Measurements from ENCODE around the gene PRPSAP2. TPM values are rescaled to one million over a fixed set of nuclear protein-coding genes. Genes with fewer than 3 reads are reported as not detected.

PRPSAP2 gene
- total RNA-seq, 1 donor from 2014 or later: 50.6 TPM

GRCh38 chr17:18925187-18925586 lies 67.3 kb downstream of the PRPSAP2 start:
- H3K27me3 ChIP-seq (ENCODE audit: insufficient read depth, low read length): no peaks in the 10 kb centered on the region
- Mint-ChIP-seq H3K4me1 (ENCODE audit: low read depth, unreplicated experiment) (peaks cover 17% of the 10 kb centered on the region), H3K27ac (ENCODE audit: unreplicated experiment) (no peak overlapping the region), H3K36me3 (ENCODE audit: low read depth, unreplicated experiment) (peaks cover 25% of the 10 kb centered on the region), H3K9me3 (ENCODE audit: unreplicated experiment) (no peaks in the 10 kb centered on the region), H3K27me3 (ENCODE audit: low read depth, unreplicated experiment) (no peaks in the 10 kb centered on the region), H3K4me3 (ENCODE audit: unreplicated experiment) (no peak overlapping the region)
- no peak overlapping the region for H3K27ac ChIP-seq (ENCODE audit: low read depth, low read length)
- no peak overlapping the region for H3K4me3 ChIP-seq (ENCODE audit: insufficient read depth, low read depth, low read length)
- no peak overlapping the region for H2AFZ ChIP-seq (ENCODE audit: low read depth, low read length)
- no peak for TF ChIP-seq CTCF (IDR thresholded peaks at IDR 0.05; ENCODE audit: insufficient read depth, low read depth, low read length)
- no peak for TF ChIP-seq EZH2 (IDR thresholded peaks at IDR 0.05; ENCODE audit: insufficient read depth, low read length)
- peaks cover 7% of the 10 kb centered on the region for H4K20me1 ChIP-seq (ENCODE audit: insufficient read depth, low read length)
- H3K79me2 ChIP-seq (ENCODE audit: insufficient read depth, low read length): peaks cover 10% of the 10 kb centered on the region
- no peak overlapping the region for H3K4me2 ChIP-seq (ENCODE audit: low read length)
- no peak for FAIRE-seq
- H3K36me3 ChIP-seq (ENCODE audit: insufficient read depth, low read length): peaks cover 4% of the 10 kb centered on the region
- no peaks in the 10 kb centered on the region for H3K9me3 ChIP-seq (ENCODE audit: insufficient read depth, low read depth, low read length)
- no peak for DNase-seq (ENCODE audit: low read depth)
- peaks cover 15% of the 10 kb centered on the region for H3K4me1 ChIP-seq (ENCODE audit: insufficient read depth, low read length)
- no peak overlapping the region for H3K9ac ChIP-seq (ENCODE audit: low read length)

DNA sequence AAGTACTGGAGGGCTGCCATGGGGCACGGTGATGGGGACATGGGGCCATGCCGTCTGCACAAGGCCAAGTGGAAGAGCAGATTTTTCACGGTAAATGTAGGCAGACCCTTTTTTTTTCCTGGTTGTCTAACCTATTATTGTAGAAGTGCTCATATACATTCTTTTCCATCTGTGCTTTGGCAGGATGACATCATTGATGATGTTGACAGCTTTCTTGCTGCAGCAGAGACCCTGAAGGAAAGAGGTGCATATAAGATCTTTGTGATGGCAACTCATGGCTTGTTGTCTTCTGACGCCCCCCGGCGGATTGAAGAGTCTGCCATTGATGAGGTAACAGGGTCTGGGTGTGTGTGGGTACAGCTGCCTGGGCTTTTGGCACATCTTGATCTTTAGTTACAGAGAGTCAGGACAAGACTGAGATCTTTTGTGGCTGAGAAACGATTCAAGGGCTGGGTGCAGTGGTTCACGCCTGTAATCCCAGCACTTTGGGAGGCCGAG lies 70.7 kb downstream of the PRPSAP2 start:
- Histone ChIP-seq H3K36me3 (ENCODE audit: insufficient read depth, low read length) (peaks cover 10% of the 10 kb centered on the region), H3K27ac (ENCODE audit: low read depth, low read length) (no peak overlapping the region), H3K4me3 (ENCODE audit: insufficient read depth, low read depth, low read length) (no peak overlapping the region), H3K79me2 (ENCODE audit: insufficient read depth, low read length) (peaks cover 5% of the 10 kb centered on the region), H3K9me3 (ENCODE audit: insufficient read depth, low read depth, low read length) (no peaks in the 10 kb centered on the region), H3K9ac (ENCODE audit: low read length) (no peak overlapping the region), H2AFZ (ENCODE audit: low read depth, low read length) (no peak overlapping the region), H3K27me3 (ENCODE audit: insufficient read depth, low read length) (no peaks in the 10 kb centered on the region), H3K4me1 (ENCODE audit: insufficient read depth, low read length) (no peaks in the 10 kb centered on the region), H3K4me2 (ENCODE audit: low read length) (no peak overlapping the region), H4K20me1 (ENCODE audit: insufficient read depth, low read length) (peaks cover 4% of the 10 kb centered on the region)
- Mint-ChIP-seq H3K4me1 (ENCODE audit: low read depth, unreplicated experiment) (no peaks in the 10 kb centered on the region), H3K27me3 (ENCODE audit: low read depth, unreplicated experiment) (no peaks in the 10 kb centered on the region), H3K36me3 (ENCODE audit: low read depth, unreplicated experiment) (peaks cover 34% of the 10 kb centered on the region), H3K4me3 (ENCODE audit: unreplicated experiment) (no peak overlapping the region), H3K27ac (ENCODE audit: unreplicated experiment) (no peak overlapping the region), H3K9me3 (ENCODE audit: unreplicated experiment) (no peaks in the 10 kb centered on the region)
- TF ChIP-seq EZH2 (IDR thresholded peaks at IDR 0.05; ENCODE audit: insufficient read depth, low read length) (no peak), CTCF (IDR thresholded peaks at IDR 0.05; ENCODE audit: insufficient read depth, low read depth, low read length) (no peak)
- no peak for FAIRE-seq
- no peak for DNase-seq (ENCODE audit: low read depth)

- Histone ChIP-seq H3K27me3 (ENCODE audit: insufficient read depth, low read length) (no peaks in the 10 kb centered on the region), H3K4me2 (ENCODE audit: low read length) (no peak overlapping the region), H4K20me1 (ENCODE audit: insufficient read depth, low read length) (no peaks in the 10 kb centered on the region), H3K36me3 (ENCODE audit: insufficient read depth, low read length) (peaks cover 10% of the 10 kb centered on the region), H3K27ac (ENCODE audit: low read depth, low read length) (no peak overlapping the region), H2AFZ (ENCODE audit: low read depth, low read length) (no peak overlapping the region), H3K4me3 (ENCODE audit: insufficient read depth, low read depth, low read length) (no peak overlapping the region), H3K9ac (ENCODE audit: low read length) (no peak overlapping the region), H3K9me3 (ENCODE audit: insufficient read depth, low read depth, low read length) (no peaks in the 10 kb centered on the region), H3K79me2 (ENCODE audit: insufficient read depth, low read length) (no peaks in the 10 kb centered on the region), H3K4me1 (ENCODE audit: insufficient read depth, low read length) (no peaks in the 10 kb centered on the region)
- peaks cover 24% of the 10 kb centered on the region for H3K36me3 Mint-ChIP-seq (ENCODE audit: low read depth, unreplicated experiment)
- no peak overlapping the region for H3K4me3 Mint-ChIP-seq (ENCODE audit: unreplicated experiment)
- H3K27ac Mint-ChIP-seq (ENCODE audit: unreplicated experiment): no peak overlapping the region
- no peaks in the 10 kb centered on the region for H3K27me3 Mint-ChIP-seq (ENCODE audit: low read depth, unreplicated experiment)
- TF ChIP-seq EZH2 (IDR thresholded peaks at IDR 0.05; ENCODE audit: insufficient read depth, low read length): no peak
- TF ChIP-seq CTCF (IDR thresholded peaks at IDR 0.05; ENCODE audit: insufficient read depth, low read depth, low read length): no peak
- H3K4me1 Mint-ChIP-seq (ENCODE audit: low read depth, unreplicated experiment): no peaks in the 10 kb centered on the region
- no peak for DNase-seq (ENCODE audit: low read depth)
- no peaks in the 10 kb centered on the region for H3K9me3 Mint-ChIP-seq (ENCODE audit: unreplicated experiment)
- FAIRE-seq: no peak
Measured at GRCh38 chr17:18932360-18933055, 74.6 kb downstream of the PRPSAP2 start.
